CD4-positive, alpha-beta T cell treated with Interleukin-17A for 4 hours (primary cell): Measurements from ENCODE around the gene IFNK.

Experiments
- DNase-seq: peaks from one replicate; pipeline ENCODE4 v3.0.0-alpha.2; 2020; ENCODE audit warnings: mixed read lengths

The IFNK gene

DNA sequence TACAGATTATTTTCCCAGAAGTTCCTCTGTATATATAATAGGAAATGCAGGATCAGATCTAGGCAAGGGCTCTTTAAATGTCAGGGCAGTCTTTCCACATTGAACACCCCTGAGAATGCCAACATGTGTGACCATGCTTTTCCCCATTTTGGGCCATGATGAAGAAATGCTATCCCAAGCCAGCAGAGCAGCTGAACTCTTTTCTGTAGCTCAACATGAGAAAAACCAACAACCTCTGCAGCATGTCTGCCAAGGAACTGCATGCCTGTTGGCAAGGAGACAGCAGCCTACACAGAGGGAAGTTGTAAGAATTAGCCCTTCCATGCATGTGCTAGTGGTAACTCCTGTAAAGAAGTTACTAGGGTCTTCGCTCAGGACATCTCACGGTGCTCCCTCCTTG lies 9.5 kb upstream of the IFNK start:
- no peak for DNase-seq

DNA sequence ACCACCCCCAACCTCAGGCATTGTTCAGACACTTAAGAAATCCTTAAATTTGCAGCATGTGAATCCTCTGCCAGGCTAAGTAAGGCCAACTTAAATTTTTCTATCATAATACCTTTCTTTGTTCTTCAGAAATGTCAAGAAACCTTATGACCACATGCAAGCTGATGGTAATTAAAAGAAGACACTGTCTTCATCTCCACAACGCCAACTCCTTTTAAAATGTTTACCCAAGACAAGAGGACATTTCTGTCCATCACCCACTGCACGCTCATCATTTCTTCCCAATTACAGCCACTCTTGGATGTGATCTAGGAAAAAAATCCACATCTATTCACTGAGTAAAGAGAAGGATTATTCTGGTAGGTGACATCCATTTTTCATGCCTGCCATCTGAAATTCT lies 6.1 kb upstream of the IFNK start:
- no peak for DNase-seq

DNA sequence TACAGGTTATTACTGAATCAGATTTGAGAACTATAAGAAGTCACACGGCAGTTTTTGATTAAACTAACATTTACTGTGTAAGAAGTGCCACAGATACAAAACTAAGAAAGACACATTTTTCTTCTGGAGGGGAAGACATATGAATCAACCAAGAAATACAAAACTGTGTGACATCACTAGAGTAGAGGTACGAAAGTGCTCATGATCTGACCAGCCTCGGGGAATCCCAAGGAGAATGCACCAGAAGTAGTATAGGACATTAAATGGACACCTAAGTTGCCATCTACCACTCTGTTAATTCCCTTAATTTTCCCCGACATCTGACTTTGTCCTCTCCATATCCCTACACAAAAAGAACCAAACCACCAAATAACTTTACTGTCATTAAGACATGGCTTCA lies 5.3 kb upstream of the IFNK start:
- no peak for DNase-seq

DNA sequence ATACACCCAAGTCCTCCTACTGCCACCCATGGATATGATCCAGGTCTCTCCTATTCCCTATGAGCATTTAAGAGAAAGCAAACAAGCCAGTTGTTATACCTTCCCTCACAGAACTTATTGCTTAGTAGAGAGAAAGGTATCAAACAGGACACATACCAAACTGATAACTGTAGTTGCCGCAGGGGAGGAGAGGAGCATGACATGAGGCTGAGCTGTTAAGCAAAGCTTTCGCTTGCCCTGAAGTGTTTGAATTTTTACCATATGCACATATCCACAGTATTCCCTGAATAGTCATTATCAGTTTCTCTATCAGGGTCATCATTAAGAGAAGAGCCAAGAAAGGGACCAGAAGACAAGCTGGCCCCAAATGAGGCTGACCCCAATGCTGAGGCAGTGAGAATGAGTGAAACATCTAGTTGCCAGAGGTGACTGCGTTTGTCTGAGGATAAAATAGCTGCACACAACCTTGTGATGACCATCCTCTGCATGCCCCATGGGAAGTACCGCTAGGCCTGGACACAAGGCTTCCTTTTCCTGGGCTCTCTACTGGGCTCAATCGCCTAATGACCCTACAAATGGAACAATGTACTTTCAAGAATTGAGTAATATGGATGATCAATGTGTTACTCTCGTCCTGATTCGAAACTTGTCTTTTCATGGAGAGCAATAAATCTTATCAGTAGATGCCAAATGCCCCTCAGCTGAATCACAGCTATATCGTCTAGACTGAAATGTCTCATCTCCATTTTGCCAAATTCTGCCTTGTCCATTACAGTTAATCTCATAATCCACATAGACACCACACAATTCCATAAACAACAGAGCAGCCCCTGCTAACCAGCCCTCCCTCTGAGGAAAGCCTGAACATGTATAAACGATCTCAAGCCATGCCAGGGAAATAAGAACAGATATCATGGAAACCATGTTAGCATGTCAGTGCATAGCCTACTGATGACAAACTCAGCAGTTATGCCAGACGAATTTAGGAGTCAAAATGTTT lies 4.3 kb upstream of the IFNK start:
- no peak for DNase-seq

DNA sequence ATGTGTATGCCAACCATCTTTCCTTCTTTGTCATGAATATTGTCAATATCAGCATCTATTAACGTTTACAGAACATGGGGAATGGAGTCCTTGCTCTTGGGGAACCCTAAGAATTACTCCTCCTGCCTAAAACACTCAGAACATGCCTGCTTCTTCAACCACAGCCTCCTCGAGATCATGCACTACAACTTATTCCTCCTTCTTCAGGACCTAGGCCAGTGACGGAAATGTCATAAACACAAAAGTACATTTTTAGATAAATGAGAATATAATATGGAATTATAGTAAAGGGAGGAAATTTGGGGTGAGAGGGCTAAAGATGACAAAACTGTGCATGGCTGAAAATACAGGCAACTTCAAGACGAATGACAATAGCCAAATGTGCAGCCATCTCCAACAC lies 3.1 kb upstream of the IFNK start:
- no peak for DNase-seq

DNA sequence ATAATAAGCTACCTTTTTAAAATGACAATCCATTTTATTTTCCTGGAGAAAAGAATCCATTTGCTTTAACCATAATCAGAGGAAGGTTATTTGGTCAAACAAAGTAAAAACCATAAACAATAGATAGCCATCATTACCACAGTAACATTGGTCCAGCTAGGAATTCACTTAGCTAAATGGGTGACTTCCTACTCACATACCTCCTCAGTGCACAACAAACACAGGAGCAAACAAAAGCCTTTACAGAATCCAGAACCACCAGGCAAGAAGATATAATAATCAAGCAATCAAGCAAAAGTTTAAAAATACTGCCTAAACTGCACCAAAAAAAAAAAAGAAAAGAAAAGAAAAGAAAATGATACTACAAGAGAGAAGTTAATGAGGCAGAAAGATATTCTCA lies 949 bp upstream of the IFNK start:
- no peak for DNase-seq

DNA sequence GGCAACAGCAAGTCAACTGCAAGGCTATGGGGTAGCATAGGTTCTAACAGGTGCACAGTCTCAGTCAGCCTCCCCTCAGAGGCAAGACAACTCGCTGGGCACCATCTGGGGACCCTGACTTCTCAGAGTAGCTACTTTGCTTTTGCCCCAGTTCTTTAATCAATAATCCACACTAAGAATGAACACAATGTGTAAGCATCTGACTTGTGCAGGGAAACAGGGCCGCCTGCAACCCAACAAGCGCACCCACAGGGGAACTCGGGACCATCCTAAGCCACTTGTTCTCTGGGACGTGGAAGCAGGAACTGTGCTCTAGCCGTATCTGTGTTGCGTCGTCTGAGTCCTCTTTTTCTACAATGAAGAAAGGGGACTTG lies 3.6 kb downstream of the IFNK start:
- DNase-seq: no peak

DNA sequence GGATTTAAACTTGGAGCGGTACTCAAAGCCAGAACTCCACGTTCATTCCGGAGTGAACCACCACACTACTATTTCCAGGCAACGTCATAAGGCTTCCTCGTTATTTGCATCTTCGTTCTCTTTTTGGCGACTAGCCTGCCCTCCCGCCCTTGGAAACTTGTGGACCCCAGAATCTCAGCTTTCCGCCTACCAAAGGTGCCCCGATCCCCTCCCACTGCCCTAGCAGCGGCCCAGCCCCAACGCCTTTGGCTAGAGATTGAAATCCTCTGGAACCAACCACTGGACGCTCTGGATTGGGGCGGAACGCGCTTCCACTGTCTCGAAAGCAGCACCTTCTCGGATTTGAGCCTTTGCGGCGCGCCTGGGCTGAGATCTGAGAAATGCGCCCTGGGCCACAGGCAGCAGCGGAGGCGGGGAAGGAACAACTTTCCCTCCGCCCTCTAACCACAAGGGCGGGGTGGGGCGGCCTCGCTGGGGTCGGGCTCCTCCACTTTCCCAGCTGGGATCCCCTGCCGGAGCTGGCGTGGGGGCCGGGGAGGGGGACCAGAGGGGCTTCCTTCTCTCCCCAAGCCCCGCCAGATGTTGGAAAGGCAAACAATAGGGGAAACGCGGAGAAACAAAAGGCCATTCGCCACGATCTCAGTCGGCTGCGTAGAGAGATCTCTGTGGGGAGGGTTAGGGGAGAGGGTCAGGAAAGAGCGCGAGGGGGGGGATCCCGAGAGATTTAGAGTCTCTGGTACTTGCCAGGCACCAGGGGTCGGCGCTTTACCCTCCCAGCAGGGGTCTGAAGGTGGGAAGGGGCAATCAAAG lies 4.2 kb downstream of the IFNK start:
- DNase-seq: peak; percentile 58

DNA sequence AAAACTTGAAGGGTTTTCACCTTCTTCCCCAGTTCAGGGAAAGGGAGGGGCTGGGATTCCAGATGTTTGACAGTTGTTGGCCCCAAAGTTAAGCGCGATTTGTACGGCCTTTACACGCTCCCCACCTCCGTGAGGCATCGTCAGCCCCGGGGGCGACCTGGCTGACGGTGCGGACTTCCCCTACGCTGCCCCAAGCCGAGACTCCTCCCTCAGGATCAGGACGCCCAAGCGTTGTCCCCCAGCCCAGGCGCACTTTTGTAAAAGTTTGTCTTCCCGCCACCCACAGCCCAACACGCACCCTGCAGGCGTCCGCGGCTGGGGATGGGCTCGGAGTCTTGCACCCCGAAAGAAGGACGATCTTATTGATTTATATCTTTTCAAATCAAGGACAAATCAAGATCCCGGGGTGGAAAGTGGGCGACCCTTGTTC lies 4.8 kb downstream of the IFNK start:
- peak; percentile 39 for DNase-seq

DNA sequence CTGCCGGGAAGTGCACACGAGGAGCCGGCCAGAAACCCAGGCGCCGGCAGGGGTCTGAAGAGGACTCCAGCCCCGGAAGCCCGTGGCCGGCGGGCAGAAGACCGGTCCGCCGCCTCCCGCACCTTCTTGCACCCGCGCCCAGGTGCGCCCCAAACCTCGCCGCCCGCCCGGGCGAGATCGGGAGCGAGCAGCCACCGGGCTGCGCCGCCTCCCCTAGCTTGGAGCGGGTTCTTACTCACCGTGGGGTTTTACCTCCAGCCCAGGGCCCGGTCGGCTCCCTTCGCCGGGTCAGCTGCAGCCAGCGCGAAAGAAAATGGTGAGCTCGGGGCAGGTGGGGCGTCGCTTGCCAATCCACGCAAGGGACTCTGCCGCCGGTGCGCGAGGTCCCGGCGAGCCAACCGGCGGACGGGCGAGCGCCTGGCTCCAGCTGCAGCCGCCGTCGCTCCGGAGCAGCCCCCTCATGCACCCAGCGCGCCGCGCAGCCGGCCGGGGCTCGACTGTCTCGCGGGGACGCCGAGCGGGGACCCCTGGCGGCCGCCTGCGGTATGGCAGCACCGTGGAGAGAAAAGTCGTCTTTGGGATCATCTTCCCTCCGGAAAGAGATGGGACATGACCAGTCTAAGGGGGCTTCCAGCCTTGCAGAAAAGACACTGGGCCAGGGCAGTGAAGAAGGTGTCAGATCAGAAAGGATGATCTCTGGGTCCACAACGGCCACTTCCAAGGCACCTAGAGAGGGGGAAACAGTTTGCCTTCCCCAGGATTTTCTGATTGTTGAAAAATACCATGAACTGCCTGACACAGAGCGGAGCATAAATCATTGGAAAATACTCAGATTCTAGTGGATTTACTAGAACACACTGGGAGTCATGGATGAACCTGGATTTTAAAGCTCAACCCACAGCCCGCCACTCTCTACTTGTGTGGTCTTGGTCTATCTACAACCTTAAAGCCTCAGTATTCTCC lies 5.5 kb downstream of the IFNK start, which contains the start of gene MOB3B:
MOB3B (minus strand) TSS at position 499 of the 963 bp plus-strand sequence. CDS start 74,264 bp downstream, outside the sequence.
- peak; percentile 83 for DNase-seq

DNA sequence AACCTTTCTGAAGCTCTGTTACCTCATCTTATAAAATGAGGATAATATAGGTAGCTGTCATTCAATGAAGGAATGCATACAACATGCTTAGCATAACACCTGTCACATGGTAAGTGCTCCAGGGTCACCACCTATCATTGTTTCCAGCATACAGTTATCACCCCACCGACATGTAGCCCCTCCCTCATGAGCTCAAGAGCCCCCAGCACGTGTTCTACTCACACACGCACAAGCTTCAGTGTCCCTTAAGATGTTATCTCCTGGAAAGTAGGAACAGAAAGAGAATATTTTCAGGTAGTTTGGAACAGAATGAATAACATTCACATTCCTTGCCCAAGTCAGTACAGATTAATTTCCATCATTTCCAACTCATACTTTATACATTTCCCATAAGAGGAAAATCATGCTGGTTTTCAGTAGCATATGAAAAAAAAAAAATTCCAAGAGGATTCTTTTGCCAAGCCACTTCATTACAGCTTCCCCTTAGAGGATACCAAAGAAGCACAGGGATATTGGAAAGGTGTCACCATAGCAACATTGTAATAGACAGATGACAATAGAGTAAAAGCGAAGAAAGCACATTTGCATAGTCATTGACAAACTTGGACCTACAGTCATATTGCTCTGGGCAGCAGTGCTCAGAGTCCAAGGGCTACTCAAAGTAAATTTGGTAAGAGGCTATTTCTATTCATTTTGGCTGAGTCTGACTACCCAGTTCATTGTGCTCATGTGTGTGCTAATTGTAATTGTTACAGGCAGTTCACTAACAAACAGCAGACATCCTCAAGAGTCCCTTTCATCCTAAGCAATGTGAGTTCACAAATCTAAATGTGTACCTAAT lies 7.0 kb downstream of the IFNK start:
- no peak for DNase-seq

DNA sequence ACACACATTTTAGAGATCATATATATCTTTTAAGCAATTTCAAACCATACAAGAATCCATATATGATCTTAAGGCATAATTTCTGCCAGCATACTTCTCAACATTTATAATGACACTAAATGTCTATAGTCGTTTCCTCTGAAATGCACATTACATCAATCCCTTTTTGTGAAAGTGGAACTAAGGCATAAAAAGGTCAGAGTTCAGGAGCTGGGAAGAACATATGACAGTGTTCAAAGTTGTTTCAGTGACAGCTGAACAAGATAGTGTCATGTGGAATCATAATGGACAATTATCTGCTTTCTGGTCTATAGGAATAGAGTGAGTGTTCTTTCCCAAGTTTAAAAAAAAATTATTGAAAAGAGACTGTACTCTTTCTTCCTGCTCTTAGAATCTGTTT lies 8.0 kb downstream of the IFNK start:
- no peak for DNase-seq

DNA sequence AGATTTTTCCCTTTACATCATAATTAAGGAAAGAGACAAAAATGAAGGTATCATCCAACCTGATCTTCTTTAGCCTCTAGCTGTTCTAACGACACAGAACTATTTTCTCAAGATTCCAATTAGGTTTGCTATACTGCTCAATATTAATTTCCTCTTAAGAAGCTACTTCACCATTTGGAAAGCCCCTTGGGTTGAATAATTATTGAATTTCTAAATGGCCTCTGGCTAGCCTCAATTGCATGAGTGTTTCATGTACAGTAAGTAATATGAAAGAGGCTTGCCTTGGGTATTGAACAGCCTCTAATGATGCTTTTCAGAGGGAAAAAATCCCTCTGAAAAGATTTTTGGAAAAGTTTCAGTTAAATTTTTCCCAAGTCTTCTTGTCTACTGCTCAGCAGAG lies 9.2 kb downstream of the IFNK start:
- DNase-seq: no peak

DNA sequence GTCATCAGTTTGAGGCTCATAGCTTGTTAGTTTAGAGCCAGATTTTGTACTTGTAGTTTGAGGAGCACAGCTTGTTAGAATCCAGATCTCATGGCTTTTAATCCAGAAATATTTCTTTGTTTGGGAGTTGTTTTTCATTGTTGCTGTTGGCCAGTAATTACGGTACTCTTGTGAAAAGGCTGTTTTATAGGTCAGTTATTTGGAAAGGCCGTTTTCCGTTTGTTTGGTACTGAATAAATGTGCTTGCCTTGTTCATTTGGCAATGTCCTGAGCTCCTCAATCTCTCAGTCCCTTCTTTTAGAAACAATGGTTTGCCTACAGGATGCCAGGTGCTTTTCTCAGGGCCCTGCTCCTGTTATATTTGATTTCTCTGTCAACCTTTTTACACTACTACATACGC lies 10.0 kb downstream of the IFNK start:
- no peak for DNase-seq

DNA sequence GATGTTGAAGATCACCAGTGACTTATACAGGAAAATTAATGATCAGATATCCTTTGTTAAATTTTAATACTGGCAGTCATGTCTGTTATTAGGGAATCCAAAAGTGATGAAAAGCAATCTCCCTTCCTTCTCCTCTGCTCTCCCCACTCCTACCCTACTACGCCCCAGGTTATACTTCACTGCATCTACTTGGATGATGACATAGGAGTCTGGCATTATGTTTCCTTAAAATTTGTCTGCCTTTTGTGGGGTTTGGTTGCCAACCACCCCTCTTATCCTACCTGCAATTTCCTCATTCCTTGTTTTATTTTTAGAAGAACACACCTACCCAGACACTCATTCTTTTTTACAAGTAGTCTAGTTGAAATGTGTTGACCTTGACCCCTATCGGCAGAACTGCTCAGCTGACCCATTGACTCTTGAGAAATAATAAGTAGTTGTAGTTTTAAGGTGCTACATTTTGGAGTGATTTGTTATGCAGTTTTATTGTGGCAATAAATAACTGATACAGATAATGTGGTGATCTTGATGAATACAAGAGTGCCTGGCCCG lies 10.6 kb downstream of the IFNK start:
- DNase-seq: no peak

DNA sequence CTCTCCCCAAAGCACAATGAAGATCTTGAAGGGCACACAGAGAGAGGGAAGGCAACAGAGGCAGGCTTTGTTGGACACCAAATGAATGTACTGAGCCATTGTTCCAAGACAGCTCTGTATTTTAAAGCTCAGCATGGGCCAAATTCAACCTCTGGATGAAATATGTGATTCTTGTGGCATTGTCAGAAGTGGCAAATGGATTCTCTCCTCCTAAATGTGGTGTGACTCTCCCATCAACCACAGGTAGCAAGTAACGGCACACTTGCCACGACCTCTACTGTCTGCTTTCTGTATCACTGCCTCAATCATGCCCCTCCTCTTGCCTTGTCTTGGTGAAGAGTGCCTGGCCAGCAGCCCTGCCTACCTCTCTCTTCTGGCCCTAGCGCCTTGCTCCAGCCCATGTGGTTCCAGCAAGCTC lies 11.6 kb downstream of the IFNK start:
- DNase-seq: no peak

DNA sequence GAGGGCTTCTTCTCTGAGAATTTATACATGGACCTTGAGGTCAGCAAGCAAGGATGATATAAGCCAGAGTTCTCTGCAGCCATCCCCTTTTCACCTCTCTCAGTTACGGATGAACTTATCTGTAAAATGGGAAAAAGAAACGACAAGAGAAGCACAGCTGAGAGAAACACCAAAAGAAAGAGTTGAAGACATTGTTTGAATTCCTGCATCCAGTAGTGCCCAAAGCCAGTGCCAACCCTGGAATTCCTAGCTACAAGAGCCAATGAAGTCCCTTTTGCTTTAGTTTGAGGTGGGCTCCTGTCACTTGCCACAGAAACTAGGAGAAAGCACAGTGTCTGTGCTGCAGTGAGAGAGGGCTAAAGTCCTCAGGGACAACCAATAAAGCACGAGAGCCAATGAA lies 12.1 kb downstream of the IFNK start:
- DNase-seq: no peak

DNA sequence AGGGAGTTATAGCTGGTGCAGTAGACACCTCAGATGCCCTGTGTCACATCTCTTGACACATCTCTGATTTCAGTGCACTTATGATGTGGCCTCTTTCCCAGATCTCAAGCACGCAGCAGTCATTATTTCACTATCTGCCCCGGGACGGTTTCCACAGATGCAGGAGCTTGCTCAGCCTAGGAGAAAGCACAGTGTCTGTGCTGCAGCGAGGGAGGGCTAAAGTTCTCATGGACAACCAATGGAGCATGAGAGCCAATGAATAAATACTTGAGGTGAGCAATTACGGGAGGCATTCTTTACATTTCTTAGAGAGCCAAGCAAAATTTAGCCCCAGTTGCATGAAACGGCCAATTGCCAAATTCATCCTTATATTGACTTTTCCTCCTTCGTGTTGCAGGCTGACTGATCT lies 12.9 kb downstream of the IFNK start:
- no peak for DNase-seq

DNA sequence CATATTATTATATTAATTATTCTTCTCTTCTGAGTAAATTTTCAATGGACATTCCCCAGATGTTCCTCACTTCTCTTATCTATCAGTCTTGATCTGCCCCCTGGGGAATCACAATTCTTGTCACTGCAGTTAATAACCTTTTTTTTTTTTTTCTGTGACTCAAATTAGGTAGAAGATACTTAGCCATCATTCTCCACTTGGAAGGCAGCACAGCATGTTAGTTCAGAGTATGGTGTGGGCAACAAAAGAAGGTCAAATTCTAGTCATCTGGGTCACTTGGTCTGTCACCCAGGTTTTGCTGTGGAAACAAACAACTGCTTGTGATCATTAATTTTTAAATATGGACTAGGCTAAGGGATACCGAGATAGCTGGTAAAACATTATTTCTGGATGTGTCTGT lies 13.7 kb downstream of the IFNK start:
- DNase-seq: no peak

DNA sequence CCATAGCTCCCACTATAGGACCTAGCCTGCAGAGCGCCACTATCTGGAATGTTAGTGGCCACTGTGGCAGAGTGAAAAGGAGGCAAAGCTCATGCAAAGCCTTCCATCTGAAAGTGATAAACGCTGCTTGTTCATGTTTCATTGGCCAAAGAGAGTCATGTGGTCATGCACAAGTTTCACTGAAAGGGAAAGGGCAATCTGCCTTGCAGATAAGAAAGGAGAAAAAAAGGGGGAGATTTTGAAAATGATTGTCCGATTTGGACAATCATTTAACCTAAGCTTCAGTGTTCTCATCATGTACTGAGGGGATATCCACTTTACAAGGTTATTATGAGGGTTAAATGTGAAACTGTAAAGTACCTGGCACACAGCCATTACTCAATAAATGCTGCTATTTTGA lies 14.6 kb downstream of the IFNK start:
- no peak for DNase-seq
